HEK293 (cell line): Measurements from ENCODE around the gene FAF2.

Source experiments
- CTCF ChIA-PET: fragments of 350-600 bp; formaldehyde crosslinking; extraction: SDS; loops from one replicate; lab custom pipeline; 2021; ENCODE audit warnings: antibody characterized with exemption; lab: Yijun Ruan, JAX
- POLR2A ChIA-PET: fragments of 300-600 bp; formaldehyde crosslinking; extraction: SDS; loops from one replicate; lab custom pipeline; 2020; ENCODE audit warnings: antibody characterized with exemption, inconsistent platforms; lab: Yijun Ruan, JAX
- H3K27ac ChIP-seq: fragments of 200-500 bp; sonication (Bioruptor generic); 2 replicates; pipeline ENCODE4 v1.5.1; 2014; ENCODE audit warnings: low read depth, low read length, control low read depth, inconsistent platforms; ENCODE audit errors: extremely low read depth
- H3K36me3 ChIP-seq, 2 experiments: fragments of 200-500 bp in 1 of 2; sonication (Bioruptor generic) in 1 of 2; 1 replicate in 1 of 2; 2 replicates in 1 of 2; pipeline ENCODE4 v1.5.1; 2014 to 2017; ENCODE audit warnings: inconsistent platforms in 2 of 2, low read length in 2 of 2; ENCODE audit not compliant: control insufficient read depth in 2 of 2, insufficient read depth in 1 of 2
- H3K4me1 ChIP-seq: fragments of 200-500 bp; sonication (Bioruptor generic); 2 replicates; pipeline ENCODE4 v1.5.1; 2014; ENCODE audit warnings: mild to moderate bottlenecking, low read length, inconsistent platforms; ENCODE audit not compliant: control insufficient read depth, insufficient read depth
- H3K4me3 ChIP-seq: 2 replicates; pipeline ENCODE4 v1.5.1; 2011; ENCODE audit warnings: low read depth, mild to moderate bottlenecking, control low read depth, low read length, moderate library complexity
- H3K9me3 ChIP-seq: fragments of 200-500 bp; sonication (Bioruptor generic); 2 replicates; pipeline ENCODE4 v1.5.1; 2014; ENCODE audit warnings: low read depth, low read length, inconsistent platforms; ENCODE audit not compliant: control insufficient read depth, insufficient read depth
- BCL11B ChIP-seq: fragments of 450-650 bp; formaldehyde crosslinking; IDR thresholded peaks from 2 replicates; pipeline ENCODE4 v1.5.1; 2016; ENCODE audit warnings: low read depth, missing biosample characterization, missing genetic modification characterization
- BCL6B ChIP-seq: fragments of 450-650 bp; formaldehyde crosslinking; IDR thresholded peaks from 2 replicates; pipeline ENCODE4 v1.5.1; 2017; ENCODE audit warnings: missing biosample characterization, missing genetic modification characterization
- KLF16 ChIP-seq: fragments of 450-650 bp; formaldehyde crosslinking; IDR thresholded peaks from 2 replicates; pipeline ENCODE4 v1.5.1; 2017; ENCODE audit warnings: missing biosample characterization, missing genetic modification characterization
- MEIS1 ChIP-seq: sonication (generic); formaldehyde crosslinking; IDR thresholded peaks from 2 replicates; pipeline ENCODE4 v1.8.1; 2022; ENCODE audit warnings: missing genetic modification reagents, mild to moderate bottlenecking, borderline replicate concordance
- PBX3 ChIP-seq: sonication (generic); formaldehyde crosslinking; IDR thresholded peaks from 2 replicates; pipeline ENCODE4 v1.8.1; 2022; ENCODE audit warnings: mild to moderate bottlenecking, moderate library complexity, missing genetic modification reagents
- SCRT2 ChIP-seq: fragments of 450-650 bp; formaldehyde crosslinking; IDR thresholded peaks from 2 replicates; pipeline ENCODE4 v1.5.1; 2016; ENCODE audit warnings: missing biosample characterization, missing genetic modification characterization
- ZBTB44 ChIP-seq: fragments of 450-650 bp; IDR thresholded peaks from 2 replicates; pipeline ENCODE4 v1.5.1; 2018; ENCODE audit warnings: missing biosample characterization, mild to moderate bottlenecking, missing genetic modification characterization
- ZNF138 ChIP-seq: fragments of 450-650 bp; formaldehyde crosslinking; IDR thresholded peaks from 2 replicates; pipeline ENCODE4 v1.5.1; 2016; ENCODE audit warnings: missing biosample characterization, missing genetic modification characterization, borderline replicate concordance
- ZNF214 ChIP-seq: fragments of 450-650 bp; formaldehyde crosslinking; IDR thresholded peaks from 2 replicates; pipeline ENCODE4 v1.5.1; 2017; ENCODE audit warnings: missing biosample characterization, mild to moderate bottlenecking, missing genetic modification characterization, borderline replicate concordance
- ZNF221 ChIP-seq: fragments of 450-650 bp; formaldehyde crosslinking; IDR thresholded peaks from 2 replicates; pipeline ENCODE4 v1.5.1; 2017; ENCODE audit warnings: missing biosample characterization, missing genetic modification characterization, borderline replicate concordance
- ZNF391 ChIP-seq: fragments of 450-650 bp; formaldehyde crosslinking; IDR thresholded peaks from 2 replicates; pipeline ENCODE4 v1.5.1; 2016; ENCODE audit warnings: low read depth, missing biosample characterization, missing genetic modification characterization, borderline replicate concordance
- ZNF416 ChIP-seq: fragments of 450-650 bp; formaldehyde crosslinking; IDR thresholded peaks from 2 replicates; pipeline ENCODE4 v1.5.1; 2016; ENCODE audit warnings: missing biosample characterization, missing genetic modification characterization
- ZNF560 ChIP-seq: fragments of 450-650 bp; formaldehyde crosslinking; IDR thresholded peaks from 2 replicates; pipeline ENCODE4 v1.5.1; 2017; ENCODE audit warnings: missing biosample characterization, missing genetic modification characterization, borderline replicate concordance
- ZNF600 ChIP-seq: fragments of 450-650 bp; formaldehyde crosslinking; IDR thresholded peaks from 2 replicates; pipeline ENCODE4 v1.5.1; 2016; ENCODE audit warnings: missing biosample characterization, missing genetic modification characterization
- ZNF704 ChIP-seq: fragments of 450-650 bp; formaldehyde crosslinking; IDR thresholded peaks from 2 replicates; pipeline ENCODE4 v1.5.1; 2016; ENCODE audit warnings: missing biosample characterization, missing genetic modification characterization
- ZNF776 ChIP-seq: fragments of 450-650 bp; formaldehyde crosslinking; IDR thresholded peaks from 2 replicates; pipeline ENCODE4 v1.5.0; 2017; ENCODE audit warnings: missing biosample characterization, missing genetic modification characterization, borderline replicate concordance
- TF ChIP-seq, protein P1 (sequence below): fragments of 450-650 bp; formaldehyde crosslinking; IDR thresholded peaks from 2 replicates; pipeline ENCODE4 v1.5.1; 2017; ENCODE audit warnings: missing biosample characterization, missing genetic modification characterization
- TF ChIP-seq, protein P2 (sequence below): fragments of 450-650 bp; formaldehyde crosslinking; IDR thresholded peaks from 2 replicates; pipeline ENCODE4 v1.5.1; 2016; ENCODE audit warnings: missing biosample characterization, missing genetic modification characterization, low read depth

Gene FAF2

GRCh38 chr5:176503496-176503895 lies 55.3 kb downstream of the FAF2 start:
- H3K27ac ChIP-seq, result no peak overlapping the region
- CTCF ChIA-PET, result no interaction called here
- no peak overlapping the region for H3K4me3 ChIP-seq
- no peak for TF ChIP-seq ZNF391
- TF ChIP-seq MEIS1 (CRISPR knock-in tag), result no peak
- no peak for TF ChIP-seq BCL6B (tag by site-specific recombination)
- no peak for TF ChIP-seq KLF16 (tag by site-specific recombination)
- no peak for TF ChIP-seq PBX3 (CRISPR knock-in tag)
- TF ChIP-seq ZNF416 (tag by site-specific recombination), result no peak
- TF ChIP-seq, protein P1, sequence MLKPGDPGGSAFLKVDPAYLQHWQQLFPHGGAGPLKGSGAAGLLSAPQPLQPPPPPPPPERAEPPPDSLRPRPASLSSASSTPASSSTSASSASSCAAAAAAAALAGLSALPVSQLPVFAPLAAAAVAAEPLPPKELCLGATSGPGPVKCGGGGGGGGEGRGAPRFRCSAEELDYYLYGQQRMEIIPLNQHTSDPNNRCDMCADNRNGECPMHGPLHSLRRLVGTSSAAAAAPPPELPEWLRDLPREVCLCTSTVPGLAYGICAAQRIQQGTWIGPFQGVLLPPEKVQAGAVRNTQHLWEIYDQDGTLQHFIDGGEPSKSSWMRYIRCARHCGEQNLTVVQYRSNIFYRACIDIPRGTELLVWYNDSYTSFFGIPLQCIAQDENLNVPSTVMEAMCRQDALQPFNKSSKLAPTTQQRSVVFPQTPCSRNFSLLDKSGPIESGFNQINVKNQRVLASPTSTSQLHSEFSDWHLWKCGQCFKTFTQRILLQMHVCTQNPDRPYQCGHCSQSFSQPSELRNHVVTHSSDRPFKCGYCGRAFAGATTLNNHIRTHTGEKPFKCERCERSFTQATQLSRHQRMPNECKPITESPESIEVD (tag by site-specific recombination), result no peak
- no peak for TF ChIP-seq ZBTB44 (tag by site-specific recombination)
- no peak for TF ChIP-seq ZNF138 (tag by site-specific recombination)
- no peak for TF ChIP-seq SCRT2 (tag by site-specific recombination)
- TF ChIP-seq ZNF214 (tag by site-specific recombination), result no peak
- no peak for TF ChIP-seq ZNF776 (tag by site-specific recombination)
- no peak for TF ChIP-seq ZNF560 (tag by site-specific recombination)
- no peak for TF ChIP-seq ZNF600 (tag by site-specific recombination)
- TF ChIP-seq ZNF704 (tag by site-specific recombination), result no peak
- TF ChIP-seq, protein P2, sequence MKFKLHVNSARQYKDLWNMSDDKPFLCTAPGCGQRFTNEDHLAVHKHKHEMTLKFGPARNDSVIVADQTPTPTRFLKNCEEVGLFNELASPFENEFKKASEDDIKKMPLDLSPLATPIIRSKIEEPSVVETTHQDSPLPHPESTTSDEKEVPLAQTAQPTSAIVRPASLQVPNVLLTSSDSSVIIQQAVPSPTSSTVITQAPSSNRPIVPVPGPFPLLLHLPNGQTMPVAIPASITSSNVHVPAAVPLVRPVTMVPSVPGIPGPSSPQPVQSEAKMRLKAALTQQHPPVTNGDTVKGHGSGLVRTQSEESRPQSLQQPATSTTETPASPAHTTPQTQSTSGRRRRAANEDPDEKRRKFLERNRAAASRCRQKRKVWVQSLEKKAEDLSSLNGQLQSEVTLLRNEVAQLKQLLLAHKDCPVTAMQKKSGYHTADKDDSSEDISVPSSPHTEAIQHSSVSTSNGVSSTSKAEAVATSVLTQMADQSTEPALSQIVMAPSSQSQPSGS (tag by site-specific recombination), result no peak
- TF ChIP-seq ZNF221 (tag by site-specific recombination), result no peak
- no peak for TF ChIP-seq BCL11B (tag by site-specific recombination)
- TF ChIP-seq, all 188 proteins: peak for 0
- no peaks in the 10 kb centered on the region for H3K4me1 ChIP-seq
- H3K9me3 ChIP-seq, result no peaks in the 10 kb centered on the region
- POLR2A ChIA-PET, result no interaction called here
- H3K36me3 ChIP-seq, result peaks cover 70 to 93% of the 10 kb centered on the region in 2 experiments
